Measurements from ENCODE around the gene ICAM1. TPM values are rescaled to one million over a fixed set of nuclear protein-coding genes. Genes with fewer than 3 reads are reported as not detected.

The ICAM1 gene
- total RNA-seq, 4 donors from 2014 or later = 11.4 to 43.4 (median 31.9) TPM

- TF ChIP-seq, protein P1, sequence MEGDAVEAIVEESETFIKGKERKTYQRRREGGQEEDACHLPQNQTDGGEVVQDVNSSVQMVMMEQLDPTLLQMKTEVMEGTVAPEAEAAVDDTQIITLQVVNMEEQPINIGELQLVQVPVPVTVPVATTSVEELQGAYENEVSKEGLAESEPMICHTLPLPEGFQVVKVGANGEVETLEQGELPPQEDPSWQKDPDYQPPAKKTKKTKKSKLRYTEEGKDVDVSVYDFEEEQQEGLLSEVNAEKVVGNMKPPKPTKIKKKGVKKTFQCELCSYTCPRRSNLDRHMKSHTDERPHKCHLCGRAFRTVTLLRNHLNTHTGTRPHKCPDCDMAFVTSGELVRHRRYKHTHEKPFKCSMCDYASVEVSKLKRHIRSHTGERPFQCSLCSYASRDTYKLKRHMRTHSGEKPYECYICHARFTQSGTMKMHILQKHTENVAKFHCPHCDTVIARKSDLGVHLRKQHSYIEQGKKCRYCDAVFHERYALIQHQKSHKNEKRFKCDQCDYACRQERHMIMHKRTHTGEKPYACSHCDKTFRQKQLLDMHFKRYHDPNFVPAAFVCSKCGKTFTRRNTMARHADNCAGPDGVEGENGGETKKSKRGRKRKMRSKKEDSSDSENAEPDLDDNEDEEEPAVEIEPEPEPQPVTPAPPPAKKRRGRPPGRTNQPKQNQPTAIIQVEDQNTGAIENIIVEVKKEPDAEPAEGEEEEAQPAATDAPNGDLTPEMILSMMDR (IDR thresholded peaks at IDR 0.05; ENCODE audit: low read depth) = no peak
Observed at GRCh38 chr19:10284065-10284959, 13.4 kb downstream of the ICAM1 start.

DNA sequence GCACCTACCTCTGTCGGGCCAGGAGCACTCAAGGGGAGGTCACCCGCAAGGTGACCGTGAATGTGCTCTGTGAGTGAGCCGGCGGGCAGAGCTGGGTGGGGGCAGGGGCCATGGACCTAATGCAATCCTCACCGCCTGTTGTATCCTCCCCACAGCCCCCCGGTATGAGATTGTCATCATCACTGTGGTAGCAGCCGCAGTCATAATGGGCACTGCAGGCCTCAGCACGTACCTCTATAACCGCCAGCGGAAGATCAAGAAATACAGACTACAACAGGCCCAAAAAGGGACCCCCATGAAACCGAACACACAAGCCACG lies 14.0 kb downstream of the ICAM1 start:
- TF ChIP-seq, protein P1 (IDR thresholded peaks at IDR 0.05; ENCODE audit: low read depth) = no peak

- TF ChIP-seq, protein P1 (IDR thresholded peaks at IDR 0.05; ENCODE audit: low read depth) = no peak
Observed at GRCh38 chr19:10285393-10285792, 14.5 kb downstream of the ICAM1 start.

DNA sequence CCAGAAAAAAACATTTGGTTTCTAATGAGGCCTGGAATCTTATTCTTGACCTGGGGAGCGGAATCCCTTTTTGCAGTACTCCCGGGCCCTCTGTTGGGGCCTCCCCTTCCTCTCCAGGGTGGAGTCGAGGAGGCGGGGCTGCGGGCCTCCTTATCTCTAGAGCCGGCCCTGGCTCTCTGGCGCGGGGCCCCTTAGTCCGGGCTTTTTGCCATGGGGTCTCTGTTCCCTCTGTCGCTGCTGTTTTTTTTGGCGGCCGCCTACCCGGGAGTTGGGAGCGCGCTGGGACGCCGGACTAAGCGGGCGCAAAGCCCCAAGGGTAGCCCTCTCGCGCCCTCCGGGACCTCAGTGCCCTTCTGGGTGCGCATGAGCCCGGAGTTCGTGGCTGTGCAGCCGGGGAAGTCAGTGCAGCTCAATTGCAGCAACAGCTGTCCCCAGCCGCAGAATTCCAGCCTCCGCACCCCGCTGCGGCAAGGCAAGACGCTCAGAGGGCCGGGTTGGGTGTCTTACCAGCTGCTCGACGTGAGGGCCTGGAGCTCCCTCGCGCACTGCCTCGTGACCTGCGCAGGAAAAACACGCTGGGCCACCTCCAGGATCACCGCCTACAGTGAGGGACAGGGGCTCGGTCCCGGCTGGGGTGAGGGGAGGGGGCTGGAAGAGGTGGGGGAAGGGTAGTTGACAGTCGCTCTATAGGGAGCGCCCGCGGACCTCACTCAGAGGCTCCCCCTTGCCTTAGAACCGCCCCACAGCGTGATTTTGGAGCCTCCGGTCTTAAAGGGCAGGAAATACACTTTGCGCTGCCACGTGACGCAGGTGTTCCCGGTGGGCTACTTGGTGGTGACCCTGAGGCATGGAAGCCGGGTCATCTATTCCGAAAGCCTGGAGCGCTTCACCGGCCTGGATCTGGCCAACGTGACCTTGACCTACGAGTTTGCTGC lies 16.1 kb downstream of the ICAM1 start, which contains the start of gene ICAM4:
ICAM4 (plus strand) TSS at position 153 of the 935 bp plus-strand sequence; CDS start at position 211, 58 bp downstream.
- TF ChIP-seq, protein P1 (IDR thresholded peaks at IDR 0.05; ENCODE audit: low read depth) = no peak

DNA sequence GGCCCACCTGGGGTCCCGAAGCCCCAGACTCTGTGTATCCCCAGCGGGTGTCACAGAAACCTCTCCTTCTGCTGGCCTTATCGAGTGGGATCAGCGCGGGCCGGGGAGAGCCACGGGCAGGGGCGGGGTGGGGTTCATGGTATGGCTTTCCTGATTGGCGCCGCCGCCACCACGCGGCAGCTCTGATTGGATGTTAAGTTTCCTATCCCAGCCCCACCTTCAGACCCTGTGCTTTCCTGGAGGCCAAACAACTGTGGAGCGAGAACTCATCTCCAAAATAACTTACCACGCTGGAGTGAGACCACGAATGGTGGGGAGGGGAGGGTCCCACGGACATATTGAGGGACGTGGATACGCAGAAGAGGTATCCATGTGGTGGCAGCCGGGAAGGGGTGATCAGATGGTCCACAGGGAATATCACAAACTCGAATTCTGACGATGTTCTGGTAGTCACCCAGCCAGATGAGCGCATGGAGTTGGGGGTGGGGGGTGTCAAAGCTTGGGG lies 17.8 kb downstream of the ICAM1 start:
- TF ChIP-seq, protein P1 (IDR thresholded peaks at IDR 0.05; ENCODE audit: low read depth) = no peak

- TF ChIP-seq, protein P1 (IDR thresholded peaks at IDR 0.05; ENCODE audit: low read depth) = no peak
Observed at GRCh38 chr19:10289167-10289835, 18.4 kb downstream of the ICAM1 start.

All from subcutaneous adipose tissue (tissue), 4 donors.